NCI-H1930 (cell line): ENCODE measurements around the gene KCTD2.

Source experiments
- DNase-seq, 2 experiments: peaks; one replicate each; lab custom pipeline; 2025; lab: John Stamatoyannopoulos, UW

The KCTD2 gene

DNA sequence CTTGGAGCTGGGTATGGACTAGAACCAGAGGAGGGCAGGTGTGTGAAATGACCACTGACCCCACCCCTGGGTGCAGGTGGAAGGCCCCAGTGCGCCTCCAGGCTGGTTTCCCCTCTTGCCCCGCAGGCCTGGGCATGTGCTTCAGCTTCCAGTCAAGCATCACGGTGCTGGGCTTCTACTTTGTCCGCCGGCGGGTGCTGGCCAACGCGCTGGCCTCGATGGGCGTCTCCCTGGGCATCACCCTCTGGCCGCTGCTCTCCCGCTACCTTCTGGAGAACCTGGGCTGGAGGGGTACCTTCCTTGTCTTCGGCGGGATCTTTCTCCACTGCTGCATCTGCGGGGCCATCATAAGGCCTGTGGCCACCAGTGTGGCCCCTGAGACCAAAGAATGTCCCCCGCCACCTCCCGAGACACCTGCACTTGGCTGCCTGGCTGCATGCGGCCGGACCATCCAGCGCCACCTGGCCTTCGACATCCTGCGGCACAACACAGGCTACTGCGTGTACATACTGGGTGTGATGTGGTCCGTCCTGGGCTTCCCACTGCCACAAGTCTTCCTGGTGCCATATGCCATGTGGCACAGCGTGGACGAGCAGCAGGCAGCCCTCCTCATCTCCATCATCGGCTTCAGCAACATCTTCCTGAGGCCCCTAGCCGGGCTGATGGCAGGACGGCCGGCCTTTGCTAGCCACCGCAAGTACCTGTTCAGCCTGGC, 53.0 kb downstream of the KCTD2 start:
- DNase-seq = no peak

DNA sequence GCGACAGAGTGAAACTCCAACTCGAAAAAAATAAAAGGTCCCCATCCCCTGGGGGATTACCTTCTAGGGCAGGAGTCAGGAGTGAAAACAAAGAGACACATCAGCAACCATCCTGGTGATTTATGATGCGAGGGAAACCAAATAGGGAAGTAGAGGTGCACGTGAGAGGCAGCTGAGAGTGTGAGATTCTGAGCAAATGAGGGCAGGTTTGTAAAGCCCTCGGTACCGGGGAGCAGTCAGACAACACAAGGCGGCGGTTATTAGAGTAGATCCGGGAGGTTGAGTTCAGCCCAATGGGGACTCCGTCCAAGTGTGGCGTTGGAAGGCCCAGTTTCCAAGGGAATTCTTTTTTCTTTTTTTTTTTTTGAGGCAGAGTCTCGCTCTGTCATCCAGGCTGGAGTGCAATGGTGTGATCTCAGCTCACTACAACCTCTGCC, 55.4 kb downstream of the KCTD2 start:
- DNase-seq = no peak

DNA sequence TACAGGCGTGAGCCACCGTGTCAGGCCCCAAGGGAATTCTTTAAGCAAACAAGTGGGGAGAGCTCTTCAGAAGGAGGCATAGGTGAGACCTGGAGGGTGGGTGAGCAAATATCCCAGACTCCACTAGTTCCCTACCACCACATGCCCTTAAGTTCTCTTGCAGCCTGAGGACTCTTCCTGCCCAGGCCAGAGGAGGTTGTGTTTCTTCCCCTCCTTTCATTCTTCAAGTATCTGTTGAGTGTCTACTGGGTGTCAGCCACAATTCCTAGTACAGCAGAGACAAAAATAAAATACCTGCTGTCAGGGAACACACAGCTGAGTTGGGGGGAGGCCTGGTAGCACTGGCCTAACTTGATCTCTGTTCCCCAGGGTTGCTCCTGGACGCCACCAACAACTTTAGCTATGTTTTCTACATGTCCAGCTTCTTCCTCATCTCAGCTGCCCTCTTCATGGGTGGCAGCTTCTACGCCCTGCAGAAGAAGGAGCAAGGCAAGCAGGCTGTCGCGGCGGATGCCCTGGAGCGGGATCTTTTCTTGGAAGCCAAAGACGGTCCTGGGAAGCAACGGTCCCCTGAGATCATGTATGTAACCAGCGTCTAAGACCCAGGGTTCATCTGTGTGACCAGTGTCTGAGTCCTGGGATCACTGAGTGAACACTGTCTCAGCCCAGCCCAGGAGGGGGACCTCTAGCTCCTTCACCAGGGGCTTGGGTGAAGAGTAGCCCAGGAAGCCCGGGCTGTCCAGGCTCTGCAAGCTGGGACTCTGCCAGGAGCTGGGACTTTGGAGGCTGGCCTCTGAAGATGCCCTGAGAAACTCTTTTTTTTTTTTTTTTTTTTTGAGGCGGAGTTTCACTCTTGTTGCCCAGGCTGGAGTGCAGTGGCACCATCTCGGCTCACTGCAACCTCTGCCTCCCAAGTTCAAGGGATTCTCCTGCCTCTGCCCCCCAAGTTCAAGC, 56.9 kb downstream of the KCTD2 start:
- DNase-seq = no peak

DNA sequence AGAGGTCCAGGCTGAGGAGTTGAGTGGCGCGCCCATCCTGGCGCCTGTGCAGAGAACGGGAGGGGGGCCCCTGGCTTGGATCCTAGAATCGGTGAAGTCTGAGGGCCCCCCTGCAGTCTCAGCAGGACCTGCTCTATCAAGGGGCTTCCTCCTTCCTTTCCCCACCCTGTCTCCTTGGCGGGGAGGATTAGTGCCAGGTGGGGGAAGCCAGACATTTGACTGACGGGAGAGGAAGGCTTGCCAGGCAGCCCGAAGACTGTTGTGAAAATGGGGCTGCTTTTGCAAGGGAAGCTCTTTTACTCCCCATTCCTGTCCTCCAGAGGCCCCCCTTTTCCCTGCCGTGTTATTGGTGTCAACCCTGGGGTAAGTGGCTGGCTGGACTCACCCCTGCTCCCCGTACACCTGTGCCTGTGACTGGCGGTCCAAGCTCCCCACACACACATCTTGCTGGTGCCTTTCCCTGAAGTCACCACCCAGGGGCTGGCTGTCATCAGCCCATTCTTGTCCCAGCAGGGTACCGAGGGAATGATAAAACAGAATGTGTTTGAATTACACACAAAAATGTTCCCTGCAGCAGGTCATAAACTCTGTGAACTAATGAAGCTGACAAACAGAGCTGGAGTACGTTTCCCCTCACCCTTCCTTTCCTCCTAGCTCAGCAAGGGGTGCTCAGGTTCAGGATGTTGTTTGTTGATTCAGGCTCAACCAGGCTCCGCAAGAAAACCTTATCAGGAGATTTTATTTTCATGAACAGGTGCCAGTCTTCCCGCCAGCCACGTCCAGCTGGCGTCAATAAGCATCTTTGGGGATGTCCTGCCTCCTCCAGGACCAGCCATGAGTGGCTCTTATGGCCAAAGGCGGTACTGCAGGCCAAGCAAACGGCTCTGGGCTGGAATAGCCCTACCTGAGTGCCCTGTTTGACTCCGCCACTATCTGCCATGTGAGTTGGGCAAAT, 58.4 kb downstream of the KCTD2 start:
- DNase-seq = peak; percentile 52 to 59

DNA sequence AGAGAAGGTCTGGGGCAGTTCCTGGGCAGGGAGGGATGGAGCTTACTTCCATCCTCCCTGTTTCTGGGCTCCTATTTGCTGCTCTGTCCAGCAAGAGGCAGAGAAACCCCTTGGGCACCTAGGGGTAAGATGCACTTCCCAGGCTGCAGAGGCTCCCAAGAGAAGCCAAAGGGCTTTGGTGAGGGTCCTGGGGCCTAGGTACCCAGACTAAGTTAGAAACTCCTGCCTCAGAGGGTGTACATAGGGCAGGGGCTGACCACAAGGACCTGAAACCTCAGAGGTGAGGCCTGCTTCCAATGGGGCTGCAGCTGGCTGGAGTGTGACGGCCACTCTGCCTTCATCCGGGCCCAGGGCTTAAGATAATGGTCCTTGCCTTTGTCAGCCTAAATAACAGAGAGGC, 61.2 kb downstream of the KCTD2 start:
- no peak for DNase-seq

DNA sequence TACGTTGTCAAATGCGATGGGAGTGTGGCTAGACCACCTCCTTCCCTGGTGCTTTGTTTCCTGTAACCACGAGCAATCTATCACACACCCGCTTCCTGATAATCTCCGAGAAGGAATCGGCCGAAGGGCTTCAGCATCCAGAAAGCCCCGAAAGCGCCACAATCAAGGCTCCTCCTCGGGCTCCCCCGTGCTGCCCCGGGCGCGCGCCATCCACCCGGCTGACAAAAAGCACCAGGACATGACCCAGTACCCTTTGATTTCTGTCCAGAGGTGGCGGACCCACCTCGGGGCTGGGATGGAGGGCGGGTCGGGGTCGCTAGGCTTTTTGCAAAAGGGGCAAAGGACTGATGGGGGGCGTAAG, 62.0 kb downstream of the KCTD2 start:
- DNase-seq = no peak

DNA sequence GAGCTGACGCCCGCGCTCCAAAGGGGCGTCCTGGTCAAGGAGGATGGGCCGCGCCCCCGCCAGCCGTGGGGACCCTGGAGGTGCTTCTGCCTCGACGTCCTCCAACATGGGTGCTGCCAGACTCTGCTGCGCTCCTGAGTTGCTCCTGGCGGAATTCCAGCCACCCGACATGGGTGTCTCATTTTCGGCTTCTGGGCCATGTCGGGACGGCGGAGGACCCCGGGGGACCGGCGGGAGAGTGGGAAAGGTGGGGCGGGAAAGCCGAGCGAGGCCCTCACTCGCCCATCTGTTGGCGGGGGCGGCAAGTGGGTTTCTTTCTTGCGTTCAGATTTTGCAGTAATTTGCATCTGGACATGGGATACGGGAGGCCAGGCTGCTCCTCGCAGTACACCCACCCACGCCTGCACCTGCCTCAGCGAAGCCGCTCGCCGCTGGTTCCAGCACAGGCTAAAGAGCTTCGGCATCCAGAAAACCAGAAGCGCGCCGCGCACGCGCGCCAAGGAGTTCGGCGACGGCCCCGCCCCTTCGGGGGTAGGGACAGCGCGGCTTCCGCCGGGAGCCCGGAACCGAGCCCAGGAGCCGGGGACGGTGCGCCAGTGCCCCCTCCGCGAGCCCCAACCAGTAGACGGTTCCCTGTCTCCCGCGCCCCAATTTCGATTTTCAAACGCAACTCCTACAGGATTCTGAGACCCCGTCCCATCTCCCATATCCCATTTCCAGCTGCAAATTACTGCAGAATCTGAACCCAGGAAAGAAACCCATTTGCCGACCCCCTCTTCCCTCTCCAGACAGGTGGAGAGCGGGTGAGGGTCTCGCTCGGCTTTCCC, 62.6 kb downstream of the KCTD2 start, which contains the start of gene ARMC7:
Gene ARMC7 (plus strand): TSS at position 563 of the 827 bp plus-strand sequence. CDS start 320 bp downstream, outside the sequence.
- peak; percentile 59 to 88 for DNase-seq

DNA sequence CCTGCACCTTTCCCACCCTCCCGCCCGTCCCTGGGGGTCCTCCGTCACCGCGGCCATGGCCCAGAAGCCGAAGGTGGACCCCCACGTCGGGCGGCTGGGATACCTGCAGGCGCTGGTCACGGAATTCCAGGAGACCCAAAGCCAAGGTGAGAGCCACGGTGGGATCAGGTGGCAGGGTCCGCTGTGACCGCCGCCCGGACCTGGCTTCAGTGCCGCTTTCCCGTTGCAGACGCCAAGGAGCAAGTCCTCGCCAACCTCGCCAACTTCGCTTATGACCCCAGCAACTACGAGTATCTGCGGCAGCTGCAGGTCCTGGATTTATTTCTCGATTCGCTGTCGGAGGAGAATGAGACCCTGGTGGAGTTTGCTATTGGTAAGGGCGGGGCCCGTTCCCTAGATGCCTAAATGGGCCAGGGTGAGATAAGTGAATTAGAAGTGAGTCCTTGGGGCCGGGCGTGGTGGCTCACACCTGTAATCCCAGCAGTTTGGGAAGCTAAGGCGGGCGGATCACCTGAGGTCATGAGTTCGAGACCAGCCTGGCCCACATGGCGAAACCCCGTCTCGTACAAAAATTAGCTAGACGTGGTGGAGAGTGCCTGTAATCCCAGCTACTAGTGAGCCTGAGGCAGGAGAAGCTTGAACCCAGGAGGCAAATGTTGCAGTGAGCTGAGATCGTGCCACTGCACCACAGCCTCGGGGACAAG, 63.4 kb downstream of the KCTD2 start:
- no peak for DNase-seq

DNA sequence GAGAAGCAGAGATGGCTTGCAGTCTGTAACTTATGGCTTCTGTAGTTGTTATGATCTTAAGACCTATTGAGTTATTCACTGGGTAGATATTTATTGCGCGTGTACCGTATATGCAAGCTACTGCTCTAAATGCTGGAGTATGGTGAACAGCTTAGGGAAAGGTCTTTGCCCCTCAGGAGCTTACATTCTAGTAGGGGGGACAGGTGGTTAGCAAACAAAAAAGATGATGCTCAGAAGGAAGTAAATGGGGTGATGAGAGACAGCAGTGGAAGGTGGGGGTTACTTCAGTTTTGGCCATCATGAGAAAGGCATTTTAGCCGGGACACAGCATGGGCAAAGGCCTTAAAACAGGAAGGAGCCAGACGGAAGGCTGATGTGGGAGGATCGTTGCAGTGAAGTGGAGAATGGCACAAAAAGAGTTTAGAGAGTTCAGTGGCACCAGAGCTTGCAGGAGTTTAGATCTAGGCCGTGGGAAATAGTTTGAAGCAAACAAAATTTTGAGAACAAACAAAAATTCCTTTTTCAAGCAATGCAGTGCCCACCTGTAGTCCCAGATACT, 64.8 kb downstream of the KCTD2 start:
- no peak for DNase-seq

DNA sequence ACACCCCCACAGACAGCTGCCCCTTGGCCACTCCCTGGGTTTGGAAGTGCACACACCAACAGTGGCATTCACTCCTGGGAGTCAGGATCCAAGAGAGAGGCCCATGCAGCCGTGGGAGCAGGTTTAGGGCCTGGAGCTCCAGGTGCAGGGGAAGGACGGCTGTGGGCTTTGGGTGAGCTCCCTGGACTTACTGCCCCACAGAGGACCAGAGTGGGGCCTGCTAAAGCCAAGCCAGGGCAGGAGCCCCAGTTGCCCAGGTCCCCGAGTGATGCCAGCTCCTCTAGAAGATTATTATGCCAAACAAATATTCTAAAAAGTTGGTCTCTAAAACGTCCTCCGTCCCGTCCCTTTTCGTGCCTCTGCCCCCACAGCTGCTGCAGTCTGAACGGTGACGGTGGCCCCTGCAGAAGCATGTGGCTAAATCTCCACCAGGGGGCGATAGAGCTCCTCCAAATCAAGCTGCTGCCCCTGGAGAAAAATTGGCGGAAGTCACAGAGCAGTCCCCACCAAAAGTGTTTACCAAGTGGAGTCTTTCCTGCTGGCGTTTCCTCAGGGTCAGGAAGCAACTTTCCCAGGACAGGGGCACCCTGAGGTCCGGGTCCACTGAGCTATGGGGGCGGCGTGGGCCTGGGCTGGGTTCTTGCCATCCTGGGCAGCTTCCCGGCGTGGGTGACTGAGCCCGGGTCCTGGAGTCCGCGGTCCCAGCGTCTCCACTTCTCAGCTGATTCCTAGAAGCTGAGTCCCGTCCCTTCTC, 67.0 kb downstream of the KCTD2 start:
- DNase-seq = peak; percentile 70 to 81

DNA sequence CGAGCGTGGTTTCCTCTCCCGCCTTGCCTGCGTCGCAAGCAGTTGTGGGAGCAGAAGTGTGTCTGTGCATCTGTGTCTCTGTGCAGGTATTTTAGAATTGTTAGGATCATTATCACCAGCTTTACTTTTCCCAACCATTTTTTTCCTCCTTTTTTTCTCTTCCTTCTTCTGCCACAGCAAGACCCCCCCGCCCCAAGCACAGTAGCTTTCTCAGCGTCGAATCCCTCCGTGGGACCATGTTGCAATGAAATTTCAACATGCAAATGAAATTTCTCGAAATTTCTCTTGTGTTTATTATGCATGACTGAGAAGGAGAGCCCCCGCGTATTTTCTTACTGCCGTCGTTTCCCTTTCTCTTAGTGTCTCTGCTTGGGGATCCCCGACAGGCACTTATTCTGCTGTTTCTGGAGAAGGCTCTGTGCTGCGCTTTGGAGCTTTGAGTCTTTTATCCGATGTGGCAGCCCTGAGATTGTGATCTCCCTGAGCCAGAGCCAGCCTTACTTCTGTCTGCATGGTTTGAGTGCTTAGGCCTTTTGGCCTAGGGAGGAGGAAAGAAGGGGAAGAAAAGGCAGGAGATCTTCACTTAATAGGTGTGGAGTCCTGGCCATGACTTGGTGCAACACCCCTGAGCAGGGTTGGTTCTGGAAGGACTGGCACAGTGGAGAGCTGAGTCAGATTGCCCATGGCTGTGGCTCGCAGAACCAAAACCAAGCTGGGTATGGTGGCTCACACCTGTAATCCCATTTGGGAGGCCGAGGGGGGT, 67.7 kb downstream of the KCTD2 start:
- no peak for DNase-seq
